ACC112 (cell line): ENCODE results near the gene TMEM213.

ENCODE experiments used
- H2AFZ ChIP-seq: fragments of 200-600 bp; sonication (generic); one replicate; pipeline ENCODE4 v1.6.0; 2017; ENCODE audit warnings: antibody characterized with exemption, low read length; ENCODE audit not compliant: unreplicated experiment
- H3K27ac ChIP-seq: fragments of 200-600 bp; sonication (generic); 2 replicates; pipeline ENCODE4 v1.5.1; 2014; ENCODE audit warnings: low read depth, mild to moderate bottlenecking, antibody characterized with exemption, low read length, moderate library complexity
- H3K27me3 ChIP-seq: fragments of 200-600 bp; sonication (generic); 2 replicates; pipeline ENCODE4 v1.6.1; 2014; ENCODE audit warnings: mild to moderate bottlenecking, antibody characterized with exemption, low read length, moderate library complexity, mixed read lengths; ENCODE audit not compliant: insufficient read depth
- H3K36me3 ChIP-seq: fragments of 200-600 bp; sonication (generic); 2 replicates; pipeline ENCODE4 v1.6.1; 2016; ENCODE audit warnings: mild to moderate bottlenecking, antibody characterized with exemption, low read length, moderate library complexity, mixed read lengths; ENCODE audit not compliant: insufficient read depth
- H3K4me1 ChIP-seq: fragments of 200-600 bp; sonication (generic); one replicate; pipeline ENCODE4 v1.6.1; 2016; ENCODE audit warnings: low read length, mixed read lengths; ENCODE audit not compliant: insufficient read depth, unreplicated experiment, control insufficient read depth
- H3K4me3 ChIP-seq: fragments of 200-600 bp; sonication (generic); 2 replicates; pipeline ENCODE4 v1.5.1; 2014; ENCODE audit warnings: mild to moderate bottlenecking, low read depth, low read length
- H3K79me2 ChIP-seq: fragments of 200-600 bp; sonication (generic); one replicate; pipeline ENCODE4 v1.6.0; 2016; ENCODE audit warnings: low read length; ENCODE audit not compliant: control insufficient read depth, unreplicated experiment, insufficient read depth

Gene TMEM213, protein sequence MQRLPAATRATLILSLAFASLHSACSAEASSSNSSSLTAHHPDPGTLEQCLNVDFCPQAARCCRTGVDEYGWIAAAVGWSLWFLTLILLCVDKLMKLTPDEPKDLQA

GRCh38 chr7:138797715-138798320, at the start of gene TMEM213, which contains the start of gene ATP6V0A4:
Gene TMEM213, plus strand, starts transcription at chr7:138797994. Its CDS starts 111 bp downstream, at chr7:138798105.
Gene ATP6V0A4, minus strand, starts transcription at chr7:138798196. Its CDS starts 26,949 bp downstream, at chr7:138771247.
- peaks cover 59% of the 10 kb centered on the region for H3K27me3 ChIP-seq
- H3K4me1 ChIP-seq: no peaks in the 10 kb centered on the region
- H3K4me3 ChIP-seq: no peak within 1 kb of the TSS
- no peak within 1 kb of the TSS for H3K27ac ChIP-seq
- H3K79me2 ChIP-seq: no peaks in the 10 kb centered on the region
- no peaks in the 10 kb centered on the region for H3K36me3 ChIP-seq
- no peak within 1 kb of the TSS for H2AFZ ChIP-seq

DNA sequence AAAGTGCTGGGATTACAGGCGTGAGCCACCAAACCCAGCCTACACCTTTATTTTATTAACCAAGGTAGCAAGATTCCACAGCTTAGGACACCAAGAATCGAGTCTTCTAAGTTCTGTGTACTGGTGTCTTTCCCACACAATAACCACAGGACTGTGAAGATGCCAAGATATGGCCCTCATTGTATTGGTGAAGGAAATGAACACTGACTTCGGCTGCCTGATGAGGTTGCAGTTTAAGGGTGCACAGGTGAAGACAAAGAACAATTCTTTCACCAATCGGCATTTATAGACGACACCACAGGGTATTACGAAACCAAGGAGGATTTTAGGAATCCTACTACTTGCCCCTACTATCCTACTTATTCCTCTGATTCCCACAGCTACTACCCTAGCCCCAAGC, 49.1 kb upstream of the TMEM213 start:
- H3K27me3 ChIP-seq: peaks cover 40% of the 10 kb centered on the region
- H3K36me3 ChIP-seq: no peaks in the 10 kb centered on the region
- no peak overlapping the region for H2AFZ ChIP-seq
- no peaks in the 10 kb centered on the region for H3K4me1 ChIP-seq
- no peaks in the 10 kb centered on the region for H3K79me2 ChIP-seq
- H3K27ac ChIP-seq: no peak overlapping the region
- no peak overlapping the region for H3K4me3 ChIP-seq

DNA sequence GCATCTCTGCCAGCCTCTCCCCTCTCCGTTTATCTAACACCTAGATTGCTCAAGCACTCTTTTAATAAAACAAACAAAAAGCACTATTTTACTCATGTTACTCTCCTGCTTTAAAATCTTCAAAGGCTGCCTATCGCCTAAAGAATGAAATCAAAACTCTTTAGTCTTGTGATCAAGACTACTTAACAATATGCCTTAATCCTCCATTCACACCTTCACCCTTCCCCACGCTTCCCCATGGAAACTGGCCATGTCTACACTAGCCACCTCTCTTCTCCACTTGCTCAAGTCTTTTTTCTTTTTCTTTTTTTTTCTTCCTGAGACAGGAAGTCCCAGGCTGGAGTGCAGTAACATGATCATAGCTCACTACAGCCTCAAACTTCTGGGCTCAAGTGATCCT, 47.8 kb upstream of the TMEM213 start:
- no peaks in the 10 kb centered on the region for H3K79me2 ChIP-seq
- H3K27me3 ChIP-seq: peaks cover 40% of the 10 kb centered on the region
- H3K4me1 ChIP-seq: no peaks in the 10 kb centered on the region
- no peaks in the 10 kb centered on the region for H3K36me3 ChIP-seq
- H2AFZ ChIP-seq: no peak overlapping the region
- no peak overlapping the region for H3K4me3 ChIP-seq
- H3K27ac ChIP-seq: no peak overlapping the region

DNA sequence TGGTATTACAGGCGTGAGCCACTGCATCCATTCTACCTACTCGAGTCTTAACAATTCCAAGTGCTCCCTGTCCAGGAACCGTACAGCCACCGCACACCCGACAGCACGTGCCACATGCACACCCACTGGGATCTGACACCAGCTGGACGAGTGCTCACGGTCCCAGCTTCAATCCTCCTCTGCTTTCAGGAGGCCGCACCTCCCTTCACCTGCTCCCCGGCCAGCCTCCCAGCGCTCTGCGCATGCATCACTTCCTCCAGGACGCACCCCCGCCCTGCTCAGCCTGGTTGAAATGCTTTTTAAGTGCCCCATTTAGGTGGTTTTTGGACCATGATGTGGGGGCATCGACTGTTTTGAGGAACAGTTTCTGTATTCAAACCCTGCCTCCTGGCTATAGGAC, 47.3 kb upstream of the TMEM213 start:
- no peak overlapping the region for H3K27ac ChIP-seq
- H3K27me3 ChIP-seq: peaks cover 44% of the 10 kb centered on the region
- H3K4me3 ChIP-seq: no peak overlapping the region
- no peaks in the 10 kb centered on the region for H3K79me2 ChIP-seq
- no peaks in the 10 kb centered on the region for H3K4me1 ChIP-seq
- no peak overlapping the region for H2AFZ ChIP-seq
- H3K36me3 ChIP-seq: no peaks in the 10 kb centered on the region

- H3K27me3 ChIP-seq: peaks cover 44% of the 10 kb centered on the region
- no peaks in the 10 kb centered on the region for H3K36me3 ChIP-seq
- H3K79me2 ChIP-seq: no peaks in the 10 kb centered on the region
- no peak overlapping the region for H3K4me3 ChIP-seq
- no peaks in the 10 kb centered on the region for H3K4me1 ChIP-seq
- no peak overlapping the region for H2AFZ ChIP-seq
- H3K27ac ChIP-seq: no peak overlapping the region
Observed at GRCh38 chr7:138750901-138751464, 46.8 kb upstream of the TMEM213 start.

DNA sequence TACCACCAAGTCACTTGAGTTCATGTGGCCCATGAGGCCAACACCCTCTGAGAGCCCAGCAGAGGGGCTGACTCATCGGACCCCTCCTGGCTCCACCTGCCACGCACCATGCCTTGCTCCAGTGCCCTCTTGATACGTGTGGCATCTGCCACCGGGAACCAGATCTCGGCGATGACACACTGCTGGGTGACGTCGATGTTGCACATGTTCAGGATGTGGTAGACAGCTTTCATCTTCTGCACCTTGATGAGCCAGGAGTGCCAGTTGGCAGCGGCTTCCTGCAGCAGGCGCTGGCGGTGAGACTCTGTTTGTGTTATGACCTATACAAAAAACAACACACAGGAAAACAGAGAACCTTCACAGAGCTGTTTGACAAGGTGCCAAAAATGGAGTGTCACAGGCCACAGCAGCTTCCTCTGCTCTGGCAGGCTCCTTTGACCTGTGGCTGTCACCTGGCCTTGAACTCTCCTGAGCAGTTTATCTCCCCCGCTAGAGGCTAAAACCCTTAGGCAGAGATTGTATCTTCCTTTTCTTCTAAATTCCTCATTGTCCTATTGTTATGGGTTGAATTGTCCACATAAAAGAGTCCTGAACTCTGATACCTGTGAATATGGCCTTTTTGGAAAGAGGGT, 45.2 kb upstream of the TMEM213 start:
- Histone ChIP-seq H3K36me3 (no peaks in the 10 kb centered on the region), H3K27ac (no peak overlapping the region), H2AFZ (no peak overlapping the region), H3K27me3 (peaks cover 44% of the 10 kb centered on the region), H3K79me2 (no peaks in the 10 kb centered on the region), H3K4me3 (no peak overlapping the region), H3K4me1 (no peaks in the 10 kb centered on the region)

- Histone ChIP-seq H3K36me3 (no peaks in the 10 kb centered on the region), H2AFZ (no peak overlapping the region)
Observed at GRCh38 chr7:138753150-138753518, 44.7 kb upstream of the TMEM213 start.

DNA sequence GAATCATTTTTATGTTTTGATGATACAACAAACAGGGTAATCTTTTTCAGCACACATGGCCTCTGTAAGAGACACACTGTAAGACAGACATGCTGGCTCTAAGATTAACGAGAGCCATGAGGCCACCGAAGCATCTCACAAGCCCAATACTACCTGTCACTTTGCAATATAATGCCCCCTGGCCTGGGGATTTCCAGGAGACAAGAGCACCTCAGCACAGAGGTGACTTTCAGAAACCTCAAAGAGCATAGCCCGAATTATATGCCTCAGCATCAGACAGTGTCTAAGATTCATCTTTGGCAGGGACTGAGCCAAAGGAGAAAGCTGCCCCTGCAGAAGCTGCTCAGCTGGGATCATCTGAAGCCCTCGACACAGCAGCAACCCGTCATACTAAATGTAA, 44.2 kb upstream of the TMEM213 start:
- no peak overlapping the region for H3K4me3 ChIP-seq
- H3K4me1 ChIP-seq: no peaks in the 10 kb centered on the region
- H3K79me2 ChIP-seq: no peaks in the 10 kb centered on the region

More at GRCh38 chr7:138753150-138753518, 44.7 kb upstream of the TMEM213 start:
- H3K27me3 ChIP-seq: peaks cover 44% of the 10 kb centered on the region
- H3K4me1 ChIP-seq: no peaks in the 10 kb centered on the region
- H3K79me2 ChIP-seq: no peaks in the 10 kb centered on the region
- no peak overlapping the region for H3K4me3 ChIP-seq
- no peak overlapping the region for H3K27ac ChIP-seq

GRCh38 chr7:138755331-138755747, 42.5 kb upstream of the TMEM213 start:
- Histone ChIP-seq H3K4me3 (no peak overlapping the region), H3K27ac (no peak overlapping the region), H2AFZ (no peak overlapping the region), H3K79me2 (no peaks in the 10 kb centered on the region), H3K4me1 (no peaks in the 10 kb centered on the region), H3K36me3 (no peaks in the 10 kb centered on the region), H3K27me3 (peaks cover 27% of the 10 kb centered on the region)

More for the DNA sequence above, 44.2 kb upstream of the TMEM213 start:
- H3K36me3 ChIP-seq: no peaks in the 10 kb centered on the region
- no peak overlapping the region for H3K27ac ChIP-seq
- H2AFZ ChIP-seq: no peak overlapping the region
- H3K27me3 ChIP-seq: peaks cover 43% of the 10 kb centered on the region

DNA sequence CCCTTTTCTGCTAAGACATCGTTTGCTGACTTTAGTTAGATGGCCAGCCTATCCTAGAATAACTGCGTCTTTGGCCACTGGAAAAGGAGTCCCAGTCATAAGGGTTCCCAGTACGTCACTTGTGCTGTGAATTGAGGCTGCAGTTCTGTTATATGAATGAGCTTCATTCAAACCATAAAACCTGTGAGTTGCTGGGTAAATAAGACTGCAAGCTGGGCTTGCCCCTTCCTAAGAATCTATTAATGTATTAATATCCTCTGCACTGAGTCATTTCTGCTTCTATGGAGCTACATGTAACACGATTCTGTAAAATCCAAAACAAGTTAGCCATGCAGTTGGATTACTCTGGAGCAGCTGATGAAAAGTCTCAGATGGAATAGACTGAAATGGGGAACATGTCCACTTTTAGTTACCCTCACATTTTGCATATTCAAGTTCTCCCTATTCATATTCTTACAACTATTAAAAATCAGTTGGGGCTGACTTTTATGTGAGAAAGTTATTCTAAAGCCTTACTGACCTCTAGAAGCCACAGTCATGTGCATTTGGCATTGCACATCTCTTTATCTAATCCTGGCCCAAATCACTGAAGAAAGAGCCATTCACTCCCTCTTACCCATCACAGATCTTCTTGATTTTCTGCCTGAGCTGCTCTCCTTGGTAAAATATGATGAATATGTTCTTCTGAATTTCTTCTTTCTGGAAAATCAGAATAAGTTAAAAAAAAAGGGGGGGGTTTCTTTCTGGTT, 41.8 kb upstream of the TMEM213 start:
- Histone ChIP-seq H3K27me3 (peaks cover 20% of the 10 kb centered on the region), H3K4me1 (no peaks in the 10 kb centered on the region), H3K36me3 (no peaks in the 10 kb centered on the region)

More for the DNA sequence above, 41.8 kb upstream of the TMEM213 start:
- H3K4me3 ChIP-seq: no peak overlapping the region
- no peak overlapping the region for H3K27ac ChIP-seq
- H3K79me2 ChIP-seq: no peaks in the 10 kb centered on the region
- H2AFZ ChIP-seq: no peak overlapping the region
